Caco-2 (cell line): ENCODE data around the gene TRIP13. TPM values are rescaled to one million over a fixed set of nuclear protein-coding genes. Genes with fewer than 3 reads are reported as not detected.

Experiments used
- BruUV-seq: library from RNA; stranded (reverse); fragments of 400-500 nt; replicated peaks from 2 replicates; lab custom pipeline; 2021; lab: Mats Ljungman, UMichigan
- CTCF ChIA-PET: fragments of 300-600 bp; sonication (Branson Sonifier 250); formaldehyde crosslinking; loops from one replicate; lab custom pipeline; 2022; ENCODE audit warnings: antibody characterized with exemption; lab: Charles Lee
- POLR2A ChIA-PET: fragments of 300-600 bp; sonication (Branson Sonifier 250); formaldehyde crosslinking; loops from one replicate; lab custom pipeline; 2022; ENCODE audit warnings: antibody characterized with exemption; lab: Charles Lee
- DNase-seq, 2 experiments: peaks; one replicate each; pipeline versions ENCODE4 v3.0.0 to v3.0.0-alpha.2; 2020 to 2022
- H3K27me3 ChIP-seq: replicated peaks from 2 replicates; pipeline ENCODE4 v1.6.0; 2011; ENCODE audit warnings: low read length; ENCODE audit not compliant: control insufficient read depth, insufficient read depth
- H3K36me3 ChIP-seq: 2 replicates; pipeline ENCODE4 v1.5.1; 2011; ENCODE audit warnings: low read length; ENCODE audit not compliant: control insufficient read depth, insufficient read depth
- H3K4me1 ChIP-seq: fragments of 250-450 bp; sonication (Bioruptor Pico); 2 replicates; pipeline ENCODE4 v1.5.1; 2020; ENCODE audit warnings: mild to moderate bottlenecking
- H3K4me3 ChIP-seq: 2 replicates; pipeline ENCODE4 v1.5.1; 2011; ENCODE audit warnings: low read depth, mild to moderate bottlenecking, control low read depth, low read length
- H3K9me3 ChIP-seq: fragments of 250-450 bp; sonication (Bioruptor Pico); 2 replicates; pipeline ENCODE4 v1.5.1; 2020; ENCODE audit warnings: mild to moderate bottlenecking, moderate library complexity
- H3K27ac Mint-ChIP-seq: one replicate; pipeline ENCODE4 v1.8.0; 2022; ENCODE audit warnings: mixed read lengths; ENCODE audit not compliant: unreplicated experiment
- H3K27me3 Mint-ChIP-seq: one replicate; pipeline ENCODE4 v1.8.0; 2022; ENCODE audit warnings: mixed read lengths; ENCODE audit not compliant: insufficient read depth, unreplicated experiment
- H3K36me3 Mint-ChIP-seq: one replicate; pipeline ENCODE4 v1.8.0; 2022; ENCODE audit warnings: mild to moderate bottlenecking, mixed read lengths; ENCODE audit not compliant: insufficient read depth, unreplicated experiment
- H3K4me1 Mint-ChIP-seq: one replicate; pipeline ENCODE4 v1.8.0; 2022; ENCODE audit warnings: low read depth, mixed read lengths; ENCODE audit not compliant: unreplicated experiment
- H3K4me3 Mint-ChIP-seq: one replicate; pipeline ENCODE4 v1.8.0; 2022; ENCODE audit warnings: mild to moderate bottlenecking, moderate library complexity, mixed read lengths; ENCODE audit not compliant: unreplicated experiment
- H3K9me3 Mint-ChIP-seq: one replicate; pipeline ENCODE4 v1.8.0; 2022; ENCODE audit warnings: mixed read lengths; ENCODE audit not compliant: unreplicated experiment
- CTCF ChIP-seq, 2 experiments: fragments of 200-600 bp in 1 of 2; IDR thresholded peaks; 1 replicate in 1 of 2; 2 replicates in 1 of 2; pipeline versions ENCODE4 v1.5.1 to v1.8.0; 2011 to 2022; ENCODE audit warnings: antibody characterized with exemption in 1 of 2, control low read depth in 1 of 2, inconsistent platforms in 1 of 2, low read depth in 1 of 2, low read length in 1 of 2, mild to moderate bottlenecking in 1 of 2, moderate library complexity in 1 of 2; ENCODE audit not compliant: insufficient read depth in 1 of 2, severe bottlenecking in 1 of 2, unreplicated experiment in 1 of 2
- intact Hi-C: fragments of 100-400 bp; cut with micrococcal nuclease; formaldehyde crosslinking; loops from one replicate; pipeline ENCODE4 v1.10.0; 2022; ENCODE audit not compliant: unreplicated experiment
- total RNA-seq: library from RNA; stranded (reverse); gene quantifications from 2 replicates; pipeline ENCODE4 v1.2.3, GENCODE V29; 2022

Gene TRIP13
- total RNA-seq, 1 experiment from 2014 or later: 42.5 TPM

GRCh38 chr5:959581-960531, 67.2 kb downstream of the TRIP13 start:
- Mint-ChIP-seq H3K27me3 (no peaks in the 10 kb centered on the region), H3K36me3 (no peaks in the 10 kb centered on the region), H3K4me3 (no peak overlapping the region), H3K9me3 (no peaks in the 10 kb centered on the region), H3K4me1 (peaks cover 16% of the 10 kb centered on the region), H3K27ac (no peak overlapping the region)
- POLR2A ChIA-PET: no interaction called here
- DNase-seq: no peak
- no peak for TF ChIP-seq CTCF (IDR thresholded peaks at IDR 0.05; ENCODE audit: insufficient read depth in 1 of 2, low read depth in 1 of 2, low read length in 1 of 2, severe bottlenecking in 1 of 2, unreplicated experiment in 1 of 2)
- no peaks in the 10 kb centered on the region for H3K27me3 ChIP-seq
- BruUV-seq: no TSS peak
- CTCF ChIA-PET: no interaction called here
- H3K36me3 ChIP-seq: no peaks in the 10 kb centered on the region
- no peak overlapping the region for H3K4me3 ChIP-seq
- intact Hi-C loops: loop anchor here (5.0 kb wide), 1 partner anchor 32 kb away; no protein-coding TSS in a partner anchor
- no peaks in the 10 kb centered on the region for H3K9me3 ChIP-seq
- H3K4me1 ChIP-seq: peaks cover 24% of the 10 kb centered on the region

GRCh38 chr5:960551-960950, 67.9 kb downstream of the TRIP13 start:
- no peak for DNase-seq
- Mint-ChIP-seq H3K4me3 (no peak overlapping the region), H3K27ac (no peak overlapping the region), H3K36me3 (no peaks in the 10 kb centered on the region), H3K27me3 (no peaks in the 10 kb centered on the region), H3K4me1 (peaks cover 9% of the 10 kb centered on the region), H3K9me3 (no peaks in the 10 kb centered on the region)
- peaks cover 24% of the 10 kb centered on the region for H3K4me1 ChIP-seq
- ChIA-PET POLR2A (no interaction called here), CTCF (no interaction called here)
- TF ChIP-seq CTCF (IDR thresholded peaks at IDR 0.05; ENCODE audit: insufficient read depth in 1 of 2, low read depth in 1 of 2, low read length in 1 of 2, severe bottlenecking in 1 of 2, unreplicated experiment in 1 of 2): no peak
- H3K27me3 ChIP-seq: no peaks in the 10 kb centered on the region
- no peaks in the 10 kb centered on the region for H3K9me3 ChIP-seq
- H3K36me3 ChIP-seq: no peaks in the 10 kb centered on the region
- H3K4me3 ChIP-seq: no peak overlapping the region
- intact Hi-C loops: no loop called here
- no TSS peak for BruUV-seq

GRCh38 chr5:961002-961710, 68.5 kb downstream of the TRIP13 start:
- Histone ChIP-seq H3K4me3 (no peak overlapping the region), H3K4me1 (peaks cover 19% of the 10 kb centered on the region), H3K9me3 (no peaks in the 10 kb centered on the region), H3K36me3 (no peaks in the 10 kb centered on the region), H3K27me3 (no peaks in the 10 kb centered on the region)
- TF ChIP-seq CTCF (IDR thresholded peaks at IDR 0.05; ENCODE audit: insufficient read depth in 1 of 2, low read depth in 1 of 2, low read length in 1 of 2, severe bottlenecking in 1 of 2, unreplicated experiment in 1 of 2): no peak
- no peak overlapping the region for H3K27ac Mint-ChIP-seq
- no peaks in the 10 kb centered on the region for H3K9me3 Mint-ChIP-seq
- no peaks in the 10 kb centered on the region for H3K27me3 Mint-ChIP-seq
- no peak for DNase-seq
- no TSS peak for BruUV-seq
- H3K4me3 Mint-ChIP-seq: no peak overlapping the region
- ChIA-PET POLR2A (no interaction called here), CTCF (no interaction called here)
- intact Hi-C loops: no loop called here
- no peaks in the 10 kb centered on the region for H3K36me3 Mint-ChIP-seq
- H3K4me1 Mint-ChIP-seq: peaks cover 5% of the 10 kb centered on the region
